Activated B cell treated with CpG ODN at 0.5 μM for 24 hours (primary cell): ENCODE measurements around the gene GABBR2. TPM values are rescaled to one million over a fixed set of nuclear protein-coding genes. Genes with fewer than 3 reads are reported as not detected.

Experiments
- ATAC-seq: fragments of 200-7000 bp; cut with Tn5 transposase; one replicate; pipeline ENCODE4 v1.10.0; 2021; ENCODE audit warnings: low read depth, mild to moderate bottlenecking, moderate library complexity
- CTCF ChIA-PET: fragments of 350-600 bp; sonication (Branson Sonifier 250); formaldehyde crosslinking; loops from one replicate; lab custom pipeline; 2021; ENCODE audit warnings: antibody characterized with exemption; lab: Charles Lee
- POLR2A ChIA-PET: fragments of 350-600 bp; sonication (Branson Sonifier 250); formaldehyde crosslinking; loops from one replicate; lab custom pipeline; 2021; ENCODE audit warnings: antibody characterized with exemption; lab: Charles Lee
- DNase-seq: peaks from one replicate; pipeline ENCODE4 v3.0.0; 2022
- H3K27ac Mint-ChIP-seq: one replicate; pipeline ENCODE4 v1.8.0; 2020; ENCODE audit warnings: mixed read lengths
- H3K27me3 Mint-ChIP-seq: one replicate; pipeline ENCODE4 v1.8.0; 2021; ENCODE audit warnings: mixed read lengths
- H3K36me3 Mint-ChIP-seq: one replicate; pipeline ENCODE4 v1.8.0; 2021; ENCODE audit warnings: low read depth, mixed read lengths
- H3K4me1 Mint-ChIP-seq: one replicate; pipeline ENCODE4 v1.8.0; 2021; ENCODE audit warnings: mixed read lengths
- H3K4me3 Mint-ChIP-seq: one replicate; pipeline ENCODE4 v1.8.0; 2020; ENCODE audit warnings: mild to moderate bottlenecking, mixed read lengths
- H3K9me3 Mint-ChIP-seq: one replicate; pipeline ENCODE4 v1.8.0; 2020; ENCODE audit warnings: mixed read lengths
- CTCF ChIP-seq: fragments of 200-600 bp; IDR thresholded peaks from one replicate; pipeline ENCODE4 v1.8.0; 2022; ENCODE audit warnings: antibody characterized with exemption, mild to moderate bottlenecking
- intact Hi-C: fragments of 100-400 bp; cut with micrococcal nuclease; formaldehyde crosslinking; loops from one replicate; pipeline ENCODE4 v1.15.1; 2024
- total RNA-seq: library from RNA; stranded (reverse); gene quantifications from 2 replicates; pipeline ENCODE4 v1.2.3, GENCODE V29; 2022

Gene GABBR2
- total RNA-seq, 1 donor from 2014 or later: not detected

- no peaks in the 10 kb centered on the region for H3K9me3 Mint-ChIP-seq
- no peak for TF ChIP-seq CTCF
- ChIA-PET POLR2A (no interaction called here), CTCF (no interaction called here)
- ATAC-seq (no peak), DNase-seq (no peak)
- peaks cover 4% of the 10 kb centered on the region for H3K4me1 Mint-ChIP-seq
- H3K4me3 Mint-ChIP-seq: no peak overlapping the region
- intact Hi-C loops: no loop called here
- peaks cover 7% of the 10 kb centered on the region for H3K27me3 Mint-ChIP-seq
- no peaks in the 10 kb centered on the region for H3K36me3 Mint-ChIP-seq
- no peak overlapping the region for H3K27ac Mint-ChIP-seq
Measured at GRCh38 chr9:98324801-98325200, 383.9 kb downstream of the GABBR2 start.

DNA sequence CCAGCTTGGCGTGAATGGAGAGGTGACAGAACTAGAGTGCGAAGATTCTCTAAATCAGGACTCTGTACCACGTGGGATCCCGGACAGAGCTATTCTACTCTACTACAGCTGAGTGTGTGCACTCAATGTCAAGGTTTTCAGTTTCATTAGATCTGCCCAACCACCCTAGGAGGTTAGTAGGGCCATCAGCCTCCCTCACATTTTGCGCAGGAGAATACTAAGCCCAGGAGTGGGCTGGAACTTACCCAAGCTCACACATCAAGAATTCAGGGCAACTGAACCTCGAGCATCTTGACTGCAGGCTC lies 385.0 kb downstream of the GABBR2 start:
- intact Hi-C loops: no loop called here
- POLR2A ChIA-PET: no interaction called here
- CTCF ChIA-PET: interaction anchor here (0.5 kb wide), 1 partner anchor 222 kb away, joined by 3 read pairs; no protein-coding TSS in a partner anchor
- no peak for TF ChIP-seq CTCF
- H3K9me3 Mint-ChIP-seq: no peaks in the 10 kb centered on the region
- no peak for ATAC-seq
- H3K4me3 Mint-ChIP-seq: no peak overlapping the region
- H3K4me1 Mint-ChIP-seq: peaks cover 4% of the 10 kb centered on the region
- no peaks in the 10 kb centered on the region for H3K36me3 Mint-ChIP-seq
- H3K27ac Mint-ChIP-seq: no peak overlapping the region
- no peak for DNase-seq
- peaks cover 3% of the 10 kb centered on the region for H3K27me3 Mint-ChIP-seq

DNA sequence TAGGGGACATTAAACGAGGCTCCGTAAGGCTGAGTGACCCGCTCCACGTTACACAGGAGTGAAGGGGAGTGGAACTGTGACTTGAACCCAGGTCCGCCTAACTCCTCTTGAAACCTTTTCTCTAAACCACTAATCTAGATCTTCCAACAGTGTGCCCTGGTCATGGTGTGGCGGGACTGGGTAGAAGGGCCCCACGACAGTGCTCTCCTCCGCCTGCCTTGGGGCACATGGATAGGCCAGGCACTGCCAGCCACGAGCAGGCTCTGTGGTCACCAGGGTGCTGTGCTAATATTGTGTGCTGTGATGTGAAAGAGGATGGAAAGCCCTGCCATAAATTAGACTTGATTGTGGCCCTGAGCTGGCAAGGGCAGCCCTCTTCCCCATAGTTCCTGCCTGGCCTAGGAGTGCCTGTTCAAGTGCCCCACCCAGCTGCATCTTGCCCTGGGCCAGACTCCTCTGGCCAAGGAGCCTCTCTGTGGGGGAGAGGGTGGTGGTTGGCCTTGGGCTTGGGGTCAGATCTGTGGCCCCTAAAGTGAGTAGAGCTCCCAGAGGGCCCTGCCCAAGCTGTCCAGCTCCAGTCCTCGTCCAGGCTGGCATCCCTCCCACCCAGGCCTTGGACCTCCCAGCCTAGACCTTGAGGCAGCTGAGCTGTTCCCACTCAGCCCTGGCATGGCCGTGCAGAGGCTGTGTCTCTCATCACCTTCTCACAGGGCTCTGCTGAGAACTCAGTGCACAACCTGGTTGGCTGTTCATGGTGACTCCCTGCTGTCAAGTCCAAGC lies 385.5 kb downstream of the GABBR2 start:
- TF ChIP-seq CTCF: no peak
- H3K4me3 Mint-ChIP-seq: no peak overlapping the region
- ChIA-PET CTCF (interaction anchor here (0.5 kb wide), 1 partner anchor 222 kb away, joined by 3 read pairs; no protein-coding TSS in a partner anchor), POLR2A (no interaction called here)
- H3K27ac Mint-ChIP-seq: no peak overlapping the region
- H3K9me3 Mint-ChIP-seq: no peaks in the 10 kb centered on the region
- peaks cover 3% of the 10 kb centered on the region for H3K27me3 Mint-ChIP-seq
- DNase-seq (no peak), ATAC-seq (no peak)
- H3K4me1 Mint-ChIP-seq: peaks cover 2% of the 10 kb centered on the region
- intact Hi-C loops: no loop called here
- no peaks in the 10 kb centered on the region for H3K36me3 Mint-ChIP-seq

DNA sequence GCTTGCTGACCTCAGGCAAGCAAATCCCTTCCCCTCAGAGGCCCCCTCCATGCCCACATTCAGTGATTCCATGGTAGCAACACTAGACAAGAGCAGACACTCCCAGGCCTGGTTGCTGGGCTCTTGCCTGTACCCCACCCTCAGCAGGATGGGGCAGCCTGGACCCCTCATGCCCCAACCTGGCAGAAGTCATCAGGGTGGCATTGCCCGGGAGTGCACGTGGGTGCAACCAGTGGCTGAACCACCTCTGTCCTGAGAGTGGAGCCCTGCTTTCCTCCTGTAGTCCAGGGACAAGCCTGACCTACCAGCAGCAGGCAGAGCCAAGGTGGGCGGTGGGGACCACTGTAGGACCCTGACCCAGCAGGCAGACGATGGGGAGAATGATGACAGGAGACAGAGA lies 387.5 kb downstream of the GABBR2 start:
- no peaks in the 10 kb centered on the region for H3K9me3 Mint-ChIP-seq
- no peak for ATAC-seq
- H3K27me3 Mint-ChIP-seq: no peaks in the 10 kb centered on the region

More for the DNA sequence above, 387.5 kb downstream of the GABBR2 start:
- no peaks in the 10 kb centered on the region for H3K36me3 Mint-ChIP-seq
- CTCF ChIA-PET: no interaction called here
- intact Hi-C loops: no loop called here
- no peak for DNase-seq
- POLR2A ChIA-PET: no interaction called here
- no peak overlapping the region for H3K4me3 Mint-ChIP-seq
- no peaks in the 10 kb centered on the region for H3K4me1 Mint-ChIP-seq
- TF ChIP-seq CTCF: no peak
- no peak overlapping the region for H3K27ac Mint-ChIP-seq
